H9 (cell line): Measurements from ENCODE around the gene EPYC. TPM values are rescaled to one million over a fixed set of nuclear protein-coding genes. Genes with fewer than 3 reads are reported as not detected.

Experiments
- DNase-seq: peaks from one replicate; pipeline ENCODE4 v3.0.0-alpha.2; 2017
- H2AFZ ChIP-seq: one replicate; pipeline ENCODE4 v1.6.1; 2013; ENCODE audit warnings: mild to moderate bottlenecking, low read length, control low read depth, moderate library complexity
- H2AK5ac ChIP-seq: 2 replicates; pipeline ENCODE4 v1.6.1; 2013; ENCODE audit warnings: low read length, control low read depth, mixed read lengths; ENCODE audit not compliant: insufficient read length
- H2BK120ac ChIP-seq: one replicate; pipeline ENCODE4 v1.6.1; 2013; ENCODE audit warnings: low read depth, mild to moderate bottlenecking, low read length, control low read depth, inconsistent platforms; ENCODE audit not compliant: poor library complexity, severe bottlenecking
- H2BK12ac ChIP-seq: 2 replicates; pipeline ENCODE4 v1.6.1; 2013; ENCODE audit warnings: low read length, control low read depth, mixed read lengths, low read depth; ENCODE audit not compliant: insufficient read length
- H2BK15ac ChIP-seq: 2 replicates; pipeline ENCODE4 v1.6.1; 2013; ENCODE audit warnings: low read depth, low read length, control low read depth
- H2BK20ac ChIP-seq: one replicate; pipeline ENCODE4 v1.6.1; 2013; ENCODE audit warnings: low read depth, mild to moderate bottlenecking, low read length, control low read depth, inconsistent platforms; ENCODE audit not compliant: poor library complexity, severe bottlenecking
- H2BK5ac ChIP-seq: 2 replicates; pipeline ENCODE4 v1.6.1; 2013; ENCODE audit warnings: low read length, control low read depth, mixed read lengths; ENCODE audit not compliant: insufficient read length
- H3K14ac ChIP-seq: 2 replicates; pipeline ENCODE4 v1.6.1; 2013; ENCODE audit warnings: low read length, control low read depth; ENCODE audit not compliant: insufficient read depth
- H3K18ac ChIP-seq: 2 replicates; pipeline ENCODE4 v1.6.1; 2013; ENCODE audit warnings: low read depth, mild to moderate bottlenecking, mixed read lengths, low read length, control low read depth; ENCODE audit not compliant: insufficient read length
- H3K23ac ChIP-seq: 2 replicates; pipeline ENCODE4 v1.6.1; 2013; ENCODE audit warnings: low read length, control low read depth, mixed read lengths, low read depth; ENCODE audit not compliant: insufficient read length
- H3K23me2 ChIP-seq: 2 replicates; pipeline ENCODE4 v1.6.1; 2013; ENCODE audit warnings: low read depth, mild to moderate bottlenecking, mixed read lengths, low read length, control low read depth; ENCODE audit not compliant: insufficient read length, poor library complexity, severe bottlenecking
- H3K27ac ChIP-seq: 2 replicates; pipeline ENCODE4 v1.5.1; 2013; ENCODE audit warnings: low read length, control low read depth, mixed read lengths, low read depth; ENCODE audit not compliant: insufficient read length
- H3K27me3 ChIP-seq: 2 replicates; pipeline ENCODE4 v1.6.1; 2013; ENCODE audit warnings: low read length, control low read depth, inconsistent platforms; ENCODE audit not compliant: insufficient read depth
- H3K4ac ChIP-seq: 2 replicates; pipeline ENCODE4 v1.6.1; 2013; ENCODE audit warnings: low read depth, mild to moderate bottlenecking, control low read depth, inconsistent platforms, low read length, moderate library complexity
- H3K4me1 ChIP-seq: 2 replicates; pipeline ENCODE4 v1.6.1; 2013; ENCODE audit warnings: low read length, control low read depth, inconsistent platforms; ENCODE audit not compliant: insufficient read depth
- H3K4me2 ChIP-seq: 2 replicates; pipeline ENCODE4 v1.6.1; 2013; ENCODE audit warnings: low read length, control low read depth, mixed read lengths; ENCODE audit not compliant: insufficient read length, insufficient read depth
- H3K56ac ChIP-seq: 2 replicates; pipeline ENCODE4 v1.6.1; 2013; ENCODE audit warnings: low read depth, mild to moderate bottlenecking, mixed read lengths, low read length, control low read depth; ENCODE audit not compliant: insufficient read length
- H3K79me1 ChIP-seq: 2 replicates; pipeline ENCODE4 v1.6.1; 2013; ENCODE audit warnings: low read depth, mild to moderate bottlenecking, moderate library complexity, low read length, control low read depth, inconsistent platforms; ENCODE audit not compliant: insufficient read depth, poor library complexity, severe bottlenecking
- H3K79me2 ChIP-seq: 2 replicates; pipeline ENCODE4 v1.6.1; 2013; ENCODE audit warnings: low read length, control low read depth, inconsistent platforms; ENCODE audit not compliant: insufficient read depth
- H3K9ac ChIP-seq: 2 replicates; pipeline ENCODE4 v1.6.1; 2013; ENCODE audit warnings: low read length, control low read depth, mixed read lengths; ENCODE audit not compliant: insufficient read length; ENCODE audit errors: extremely low read depth
- H3K9me3 ChIP-seq: one replicate; pipeline ENCODE4 v1.6.1; 2013; ENCODE audit warnings: low read depth, low read length, inconsistent platforms; ENCODE audit not compliant: control insufficient read depth
- H3T11ph ChIP-seq: one replicate; pipeline ENCODE4 v1.6.1; 2013; ENCODE audit warnings: mild to moderate bottlenecking, low read length, control low read depth, inconsistent platforms
- H4K20me1 ChIP-seq: one replicate; pipeline ENCODE4 v1.6.1; 2013; ENCODE audit not compliant: control insufficient read depth, insufficient read length, insufficient read depth
- H4K5ac ChIP-seq: 2 replicates; pipeline ENCODE4 v1.6.1; 2013; ENCODE audit warnings: low read depth, mild to moderate bottlenecking, mixed read lengths, low read length, control low read depth; ENCODE audit not compliant: insufficient read length
- H4K8ac ChIP-seq: replicated peaks from 2 replicates; pipeline ENCODE4 v1.6.1; 2013; ENCODE audit warnings: low read length, control low read depth, mixed read lengths, low read depth; ENCODE audit not compliant: insufficient read length
- H4K91ac ChIP-seq: 2 replicates; pipeline ENCODE4 v1.6.1; 2013; ENCODE audit warnings: low read depth, mild to moderate bottlenecking, moderate library complexity, mixed read lengths, low read length, control low read depth; ENCODE audit not compliant: insufficient read length
- H3K27ac Mint-ChIP-seq, 3 experiments: 2 replicates in 2 of 3; 3 replicates in 1 of 3; pipeline ENCODE4 v1.8.0; 2020 to 2021; ENCODE audit warnings: mixed read lengths in 3 of 3, mild to moderate bottlenecking in 1 of 3, moderate library complexity in 1 of 3
- H3K27me3 Mint-ChIP-seq: 2 replicates; pipeline ENCODE4 v1.8.0; 2021; ENCODE audit warnings: low read depth, mild to moderate bottlenecking, moderate library complexity, mixed read lengths
- H3K36me3 Mint-ChIP-seq, 3 experiments: 2 replicates in 2 of 3; 3 replicates in 1 of 3; pipeline ENCODE4 v1.8.0; 2020 to 2021; ENCODE audit warnings: low read depth in 3 of 3, mixed read lengths in 3 of 3; ENCODE audit not compliant: insufficient read depth in 1 of 3
- H3K4me1 Mint-ChIP-seq, 2 experiments: 2 replicates each; pipeline ENCODE4 v1.8.0; 2020; ENCODE audit warnings: mixed read lengths in 2 of 2
- H3K4me3 Mint-ChIP-seq, 2 experiments: 2 replicates in 1 of 2; 3 replicates in 1 of 2; pipeline ENCODE4 v1.8.0; 2020 to 2021; ENCODE audit warnings: mild to moderate bottlenecking in 2 of 2, mixed read lengths in 2 of 2, moderate library complexity in 1 of 2
- H3K9me3 Mint-ChIP-seq, 2 experiments: 2 replicates in 1 of 2; 3 replicates in 1 of 2; pipeline ENCODE4 v1.8.0; 2020; ENCODE audit warnings: mild to moderate bottlenecking in 2 of 2, mixed read lengths in 2 of 2, moderate library complexity in 1 of 2
- WGBS: extraction: QIAGEN DNeasy Blood & Tissue Kit; methylation state at CpG from one replicate; pipeline ENCODE4 v1.1.7; 2013; ENCODE audit warnings: missing lambda C conversion rate, low lambda C conversion rate, mixed read lengths; ENCODE audit not compliant: insufficient read length; ENCODE audit errors: extremely low coverage; 5-methylcytosine and 5-hydroxymethylcytosine counted together
- total RNA-seq: library from RNA; stranded (reverse); gene quantifications from 2 replicates; pipeline ENCODE4 v1.2.1, GENCODE V29; 2021
- TF ChIP-seq, protein P1 (sequence below): fragments of 200-600 bp; sonication (generic); conservative IDR thresholded peaks from 3 replicates; pipeline ENCODE4 v1.8.0; 2021; ENCODE audit warnings: antibody characterized with exemption, mild to moderate bottlenecking

EPYC gene
- total RNA-seq, 1 experiment from 2014 or later: not detected

DNA sequence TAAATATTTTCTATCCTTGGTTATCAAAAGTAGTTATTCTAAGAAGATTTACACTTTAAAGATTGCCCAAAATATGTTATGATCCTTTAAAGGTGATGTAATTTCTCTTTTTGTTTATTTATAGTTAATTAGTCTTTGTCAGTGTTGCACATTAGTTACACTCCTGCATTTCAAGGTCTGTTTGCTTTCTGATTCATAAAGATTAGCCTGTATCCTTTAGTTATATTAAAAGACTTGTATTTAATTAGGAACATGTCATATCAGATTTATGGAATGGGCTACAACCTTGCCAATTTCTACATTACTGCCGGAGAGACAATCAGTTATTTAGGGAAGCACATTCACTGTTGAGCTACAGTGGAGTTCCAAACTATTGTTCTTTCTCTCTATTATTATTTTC lies 3.5 kb downstream of the EPYC start:
- no peak overlapping the region for H3K27ac Mint-ChIP-seq
- H3K9me3 ChIP-seq: no peaks in the 10 kb centered on the region
- no peak overlapping the region for H4K8ac ChIP-seq
- no peak overlapping the region for H3K4me3 Mint-ChIP-seq
- H3K4me1 Mint-ChIP-seq: no peaks in the 10 kb centered on the region
- no peak overlapping the region for H3K18ac ChIP-seq
- no peak overlapping the region for H2AFZ ChIP-seq
- no peaks in the 10 kb centered on the region for H4K20me1 ChIP-seq
- H2BK15ac ChIP-seq: no peak overlapping the region
- no peak overlapping the region for H2BK20ac ChIP-seq
- no peak overlapping the region for H3T11ph ChIP-seq
- no peaks in the 10 kb centered on the region for H3K27me3 ChIP-seq
- no peak overlapping the region for H4K91ac ChIP-seq
- H3K79me1 ChIP-seq: no peaks in the 10 kb centered on the region
- H3K27ac ChIP-seq: no peak overlapping the region
- H3K27me3 Mint-ChIP-seq: peaks cover 8% of the 10 kb centered on the region; the same call in 1 of the 2 replicates
- H3K36me3 Mint-ChIP-seq: no peaks in the 10 kb centered on the region
- no peaks in the 10 kb centered on the region for H3K4me1 ChIP-seq
- H3K23ac ChIP-seq: no peak overlapping the region
- TF ChIP-seq, protein P1, sequence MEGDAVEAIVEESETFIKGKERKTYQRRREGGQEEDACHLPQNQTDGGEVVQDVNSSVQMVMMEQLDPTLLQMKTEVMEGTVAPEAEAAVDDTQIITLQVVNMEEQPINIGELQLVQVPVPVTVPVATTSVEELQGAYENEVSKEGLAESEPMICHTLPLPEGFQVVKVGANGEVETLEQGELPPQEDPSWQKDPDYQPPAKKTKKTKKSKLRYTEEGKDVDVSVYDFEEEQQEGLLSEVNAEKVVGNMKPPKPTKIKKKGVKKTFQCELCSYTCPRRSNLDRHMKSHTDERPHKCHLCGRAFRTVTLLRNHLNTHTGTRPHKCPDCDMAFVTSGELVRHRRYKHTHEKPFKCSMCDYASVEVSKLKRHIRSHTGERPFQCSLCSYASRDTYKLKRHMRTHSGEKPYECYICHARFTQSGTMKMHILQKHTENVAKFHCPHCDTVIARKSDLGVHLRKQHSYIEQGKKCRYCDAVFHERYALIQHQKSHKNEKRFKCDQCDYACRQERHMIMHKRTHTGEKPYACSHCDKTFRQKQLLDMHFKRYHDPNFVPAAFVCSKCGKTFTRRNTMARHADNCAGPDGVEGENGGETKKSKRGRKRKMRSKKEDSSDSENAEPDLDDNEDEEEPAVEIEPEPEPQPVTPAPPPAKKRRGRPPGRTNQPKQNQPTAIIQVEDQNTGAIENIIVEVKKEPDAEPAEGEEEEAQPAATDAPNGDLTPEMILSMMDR: no peak
- no peak for DNase-seq
- no peaks in the 10 kb centered on the region for H3K9me3 Mint-ChIP-seq
- no peak overlapping the region for H2AK5ac ChIP-seq
- H3K4me2 ChIP-seq: no peak overlapping the region
- H3K9ac ChIP-seq: no peak overlapping the region
- H3K14ac ChIP-seq: no peak overlapping the region
- H2BK120ac ChIP-seq: no peak overlapping the region
- H3K56ac ChIP-seq: no peak overlapping the region
- no CpG with 5 or more reads among the region's 1 CpG for WGBS
- H3K79me2 ChIP-seq: no peaks in the 10 kb centered on the region
- no peaks in the 10 kb centered on the region for H3K23me2 ChIP-seq
- H2BK5ac ChIP-seq: no peak overlapping the region
- H4K5ac ChIP-seq: no peak overlapping the region
- H3K4ac ChIP-seq: no peak overlapping the region
- no peak overlapping the region for H2BK12ac ChIP-seq
